Adipose tissue (tissue), 3 donors: ENCODE data around the gene GALNTL6. TPM values are rescaled to one million over a fixed set of nuclear protein-coding genes. Genes with fewer than 3 reads are reported as not detected.
"Not testable (repeated sequence)": the region's sequence is repeated elsewhere in the genome, so short reads cannot be mapped to it uniquely, and the experiment has no call there.

Experiments used
- H3K27ac ChIP-seq: one replicate; pipeline ENCODE4 v1.5.1; 2013; ENCODE audit warnings: low read depth, low read length
- WGBS, 3 donors: extraction: QIAGEN DNeasy Blood & Tissue Kit; methylation state at CpG; one replicate each; pipeline ENCODE4 v1.1.7; 2013; 5-methylcytosine and 5-hydroxymethylcytosine counted together
- polyA plus RNA-seq, 3 donors: library from polyadenylated mRNA; stranded (reverse); fragments of 200-250 nt; gene quantifications; one replicate each; pipeline ENCODE4 v1.2.3, GENCODE V29; 2013
- donor health status: healthy with polysubstance abuse.
- donor health status: Bipolar disorder and iron deficiency.
- donor health status: healthy.

GALNTL6 gene
- polyA plus RNA-seq, 3 donors = 0.01 to 0.56 (median 0.10) TPM

- WGBS, 3 donors = 82 to 96% (median 94%) methylated on average over 2 of the region's 2 CpGs
- H3K27ac ChIP-seq = no peak overlapping the region
These were observed 1137.8 kb downstream of the GALNTL6 start for GRCh38 chr4:172950990-172951389.

- 90 to 92% (median 91%) methylated on average over 11 of the region's 11 CpGs for WGBS, 3 donors
- no peak overlapping the region for H3K27ac ChIP-seq
These were observed 1138.7 kb downstream of the GALNTL6 start for GRCh38 chr4:172951679-172952451.

GRCh38 chr4:172953896-172954568, 1140.8 kb downstream of the GALNTL6 start:
- H3K27ac ChIP-seq = no peak overlapping the region
- WGBS, 3 donors = 60 to 75% (median 64%) methylated on average over 5 of the region's 5 CpGs

- H3K27ac ChIP-seq = not testable (repeated sequence)
- WGBS, 3 donors = 87 to 94% (median 89%) methylated on average over 3 of the region's 3 CpGs
These were observed 1143.1 kb downstream of the GALNTL6 start for GRCh38 chr4:172956340-172956739.

- no peak overlapping the region for H3K27ac ChIP-seq
- 78 to 86% (median 78%) methylated on average over 4 of the region's 4 CpGs for WGBS, 3 donors
These were observed 1144.0 kb downstream of the GALNTL6 start for GRCh38 chr4:172957216-172957615.

- no peak overlapping the region for H3K27ac ChIP-seq
- 46 to 60% (median 58%) methylated on average over 10 of the region's 10 CpGs for WGBS, 3 donors
These were observed 1149.6 kb downstream of the GALNTL6 start for GRCh38 chr4:172962564-172963353.

- no peak overlapping the region for H3K27ac ChIP-seq
- WGBS, 3 donors = 78 to 82% (median 78%) methylated on average over 5 of the region's 5 CpGs
These were observed 1150.5 kb downstream of the GALNTL6 start for GRCh38 chr4:172963498-172964294.

- not testable (repeated sequence) for H3K27ac ChIP-seq
- 89 to 94% (median 90%) methylated on average over 4 of the region's 4 CpGs for WGBS, 3 donors
These were observed 1157.0 kb downstream of the GALNTL6 start for GRCh38 chr4:172970189-172970588.

- 89 to 94% (median 89%) methylated on average over 7 of the region's 7 CpGs for WGBS, 3 donors
- H3K27ac ChIP-seq = no peak overlapping the region
These were observed 1161.4 kb downstream of the GALNTL6 start for GRCh38 chr4:172974586-172974985.

- no peak overlapping the region for H3K27ac ChIP-seq
- WGBS, 3 donors = 93% methylated on average over 14 of the region's 14 CpGs
These were observed 1162.5 kb downstream of the GALNTL6 start for GRCh38 chr4:172975651-172976229.

- 90 to 98% (median 95%) methylated on average over 4 of the region's 4 CpGs for WGBS, 3 donors
- H3K27ac ChIP-seq = not testable (repeated sequence)
These were observed 1164.4 kb downstream of the GALNTL6 start for GRCh38 chr4:172977491-172978041.

- no peak overlapping the region for H3K27ac ChIP-seq
- 28 to 72% (median 68%) methylated on average over 4 of the region's 4 CpGs for WGBS, 3 donors
These were observed 1165.6 kb downstream of the GALNTL6 start for GRCh38 chr4:172978848-172979247.

GRCh38 chr4:172979332-172979731, 1166.1 kb downstream of the GALNTL6 start:
- H3K27ac ChIP-seq = no peak overlapping the region
- WGBS, 3 donors = 80 to 86% (median 86%) methylated on average over 1 of the region's 1 CpG

GRCh38 chr4:172980219-172980618, 1167.0 kb downstream of the GALNTL6 start:
- 92 to 94% (median 94%) methylated on average over 3 of the region's 3 CpGs for WGBS, 3 donors
- H3K27ac ChIP-seq = no peak overlapping the region

GRCh38 chr4:172982151-172982590, 1169.0 kb downstream of the GALNTL6 start:
- no peak overlapping the region for H3K27ac ChIP-seq
- 42 to 54% (median 44%) methylated on average over 2 of the region's 2 CpGs for WGBS, 3 donors

GRCh38 chr4:172983014-172983413, 1169.8 kb downstream of the GALNTL6 start:
- H3K27ac ChIP-seq = no peak overlapping the region
- 76 to 97% (median 76%) methylated on average over 3 of the region's 3 CpGs for WGBS, 3 donors

- no peak overlapping the region for H3K27ac ChIP-seq
- WGBS, 3 donors = 88 to 94% (median 89%) methylated on average over 3 of the region's 3 CpGs
These were observed 1170.4 kb downstream of the GALNTL6 start for GRCh38 chr4:172983631-172984030.

GRCh38 chr4:172985552-172985951, 1172.3 kb downstream of the GALNTL6 start:
- WGBS, 3 donors = 60 to 77% (median 70%) methylated on average over 2 of the region's 2 CpGs
- no peak overlapping the region for H3K27ac ChIP-seq
